OCI-LY1 (cell line): ENCODE measurements around the gene SOX2.

Experiments used
- H2AFZ ChIP-seq: fragments of 200-600 bp; sonication (generic), shearing (Covaris generic); 2 replicates; pipeline ENCODE4 v1.6.0; 2014; ENCODE audit warnings: antibody characterized with exemption, mild to moderate bottlenecking, low read length
- H3F3A ChIP-seq: fragments of 200-600 bp; sonication (generic), shearing (Covaris generic); 2 replicates; pipeline ENCODE4 v1.6.0; 2014; ENCODE audit warnings: mild to moderate bottlenecking, antibody characterized with exemption, low read length, moderate library complexity; ENCODE audit not compliant: insufficient read depth
- H3K27ac ChIP-seq: fragments of 200-600 bp; sonication (generic); 2 replicates; pipeline ENCODE4 v1.5.1; 2014; ENCODE audit warnings: low read length, mixed run types, mild to moderate bottlenecking, low read depth; ENCODE audit not compliant: poor library complexity, severe bottlenecking
- H3K27me3 ChIP-seq: fragments of 200-600 bp; sonication (generic); 2 replicates; pipeline ENCODE4 v1.6.0; 2014; ENCODE audit warnings: antibody characterized with exemption, mild to moderate bottlenecking, low read length, moderate library complexity; ENCODE audit not compliant: insufficient read depth
- H3K36me3 ChIP-seq: fragments of 200-600 bp; sonication (generic); 2 replicates; pipeline ENCODE4 v1.6.1; 2014; ENCODE audit warnings: mild to moderate bottlenecking, antibody characterized with exemption, low read length, moderate library complexity, mixed read lengths; ENCODE audit not compliant: insufficient read depth
- H3K4me1 ChIP-seq: fragments of 200-600 bp; sonication (generic); 2 replicates; pipeline ENCODE4 v1.5.1; 2014; ENCODE audit warnings: mild to moderate bottlenecking, low read length, moderate library complexity; ENCODE audit not compliant: insufficient read depth, severe bottlenecking
- H3K4me2 ChIP-seq: fragments of 200-600 bp; sonication (generic), shearing (Covaris generic); 2 replicates; pipeline ENCODE4 v1.6.1; 2014; ENCODE audit warnings: low read length
- H3K4me3 ChIP-seq: fragments of 200-600 bp; sonication (generic); 2 replicates; pipeline ENCODE4 v1.5.1; 2014; ENCODE audit warnings: low read length, low read depth, mild to moderate bottlenecking, mixed read lengths; ENCODE audit not compliant: poor library complexity, severe bottlenecking
- H3K79me2 ChIP-seq: fragments of 200-600 bp; shearing (Covaris generic); 2 replicates; pipeline ENCODE4 v1.6.1; 2016; ENCODE audit warnings: mixed run types, low read length, mixed read lengths; ENCODE audit not compliant: insufficient read depth
- H3K9ac ChIP-seq: fragments of 200-600 bp; sonication (generic), shearing (Covaris generic); 2 replicates; pipeline ENCODE4 v1.6.1; 2014; ENCODE audit warnings: mild to moderate bottlenecking, low read length, mixed read lengths
- H3K9me2 ChIP-seq: fragments of 200-600 bp; sonication (generic), shearing (Covaris generic); 2 replicates; pipeline ENCODE4 v1.6.1; 2014; ENCODE audit warnings: low read depth, mild to moderate bottlenecking, low read length, mixed read lengths
- H3K9me3 ChIP-seq: fragments of 200-600 bp; shearing (Covaris generic); 2 replicates; pipeline ENCODE4 v1.6.1; 2014; ENCODE audit warnings: low read length, mixed read lengths
- H4K20me1 ChIP-seq: fragments of 200-600 bp; sonication (generic), shearing (Covaris generic); 2 replicates; pipeline ENCODE4 v1.6.0; 2016; ENCODE audit warnings: mild to moderate bottlenecking, low read length; ENCODE audit not compliant: insufficient read depth
- EZH2 ChIP-seq: fragments of 200-600 bp; sonication (generic), shearing (Covaris generic); IDR thresholded peaks from 2 replicates; pipeline ENCODE4 v1.8.0; 2017; ENCODE audit warnings: borderline replicate concordance, mixed run types, mild to moderate bottlenecking, antibody characterized with exemption, low read length, moderate library complexity, mixed read lengths
- TF ChIP-seq, protein P1 (sequence below): fragments of 200-600 bp; sonication (generic), shearing (Covaris generic); IDR thresholded peaks from 2 replicates; pipeline ENCODE4 v1.5.1; 2017; ENCODE audit warnings: mild to moderate bottlenecking, antibody characterized with exemption, low read length, moderate library complexity, mixed read lengths

Gene SOX2

DNA sequence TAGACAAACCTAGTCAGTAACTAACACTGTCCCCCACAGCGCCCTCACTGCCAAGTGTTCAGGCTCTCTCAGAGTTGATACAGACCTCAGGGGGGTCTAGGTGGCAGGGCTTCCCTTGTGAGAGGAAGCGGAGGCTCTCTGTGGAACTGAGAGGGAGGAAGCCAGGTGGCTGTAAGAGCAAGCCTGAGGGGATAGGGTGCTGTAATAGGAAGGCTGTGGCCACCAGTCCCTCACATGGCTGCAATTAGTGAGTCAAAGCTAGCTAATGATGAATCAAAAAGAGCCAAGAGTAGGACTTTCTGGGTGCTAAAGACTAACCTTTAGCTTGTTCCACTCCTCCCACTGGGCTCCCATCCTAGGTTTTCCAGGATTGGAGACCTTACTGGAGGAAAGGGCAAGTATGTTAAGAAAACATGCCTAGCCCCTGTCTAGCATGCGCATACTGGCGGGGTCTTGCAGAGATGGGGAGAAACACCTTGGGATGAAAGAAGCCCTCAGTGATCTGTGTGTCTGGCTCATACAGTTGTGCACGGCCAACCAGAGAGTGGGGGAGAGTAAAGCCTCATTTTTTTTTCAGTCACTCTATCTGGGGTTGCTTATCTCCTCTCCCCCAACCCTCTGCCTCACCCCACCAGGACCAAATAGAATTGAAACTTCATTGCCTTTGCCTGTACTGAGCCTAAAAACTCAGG, 13.3 kb upstream of the SOX2 start:
- peak overlapping the region; percentile 87 for H3K4me2 ChIP-seq
- no peaks in the 10 kb centered on the region for H3K9me3 ChIP-seq
- peak overlapping the region; percentile 92 for H3K27ac ChIP-seq
- H3K4me3 ChIP-seq, result peak overlapping the region; percentile 63
- H4K20me1 ChIP-seq, result no peaks in the 10 kb centered on the region
- H3K4me1 ChIP-seq, result peaks cover 71% of the 10 kb centered on the region
- no peaks in the 10 kb centered on the region; the same call in 1 of the 2 replicates for H3K36me3 ChIP-seq
- no peak overlapping the region for H2AFZ ChIP-seq
- peak overlapping the region; percentile 73 for H3K9ac ChIP-seq
- no peaks in the 10 kb centered on the region for H3K9me2 ChIP-seq
- no peaks in the 10 kb centered on the region for H3K79me2 ChIP-seq
- TF ChIP-seq, protein P1, sequence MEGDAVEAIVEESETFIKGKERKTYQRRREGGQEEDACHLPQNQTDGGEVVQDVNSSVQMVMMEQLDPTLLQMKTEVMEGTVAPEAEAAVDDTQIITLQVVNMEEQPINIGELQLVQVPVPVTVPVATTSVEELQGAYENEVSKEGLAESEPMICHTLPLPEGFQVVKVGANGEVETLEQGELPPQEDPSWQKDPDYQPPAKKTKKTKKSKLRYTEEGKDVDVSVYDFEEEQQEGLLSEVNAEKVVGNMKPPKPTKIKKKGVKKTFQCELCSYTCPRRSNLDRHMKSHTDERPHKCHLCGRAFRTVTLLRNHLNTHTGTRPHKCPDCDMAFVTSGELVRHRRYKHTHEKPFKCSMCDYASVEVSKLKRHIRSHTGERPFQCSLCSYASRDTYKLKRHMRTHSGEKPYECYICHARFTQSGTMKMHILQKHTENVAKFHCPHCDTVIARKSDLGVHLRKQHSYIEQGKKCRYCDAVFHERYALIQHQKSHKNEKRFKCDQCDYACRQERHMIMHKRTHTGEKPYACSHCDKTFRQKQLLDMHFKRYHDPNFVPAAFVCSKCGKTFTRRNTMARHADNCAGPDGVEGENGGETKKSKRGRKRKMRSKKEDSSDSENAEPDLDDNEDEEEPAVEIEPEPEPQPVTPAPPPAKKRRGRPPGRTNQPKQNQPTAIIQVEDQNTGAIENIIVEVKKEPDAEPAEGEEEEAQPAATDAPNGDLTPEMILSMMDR, result peak; percentile 43; the same call in 1 of the 2 replicates
- no peak for TF ChIP-seq EZH2
- H3F3A ChIP-seq, result no peaks in the 10 kb centered on the region
- H3K27me3 ChIP-seq, result no peaks in the 10 kb centered on the region

DNA sequence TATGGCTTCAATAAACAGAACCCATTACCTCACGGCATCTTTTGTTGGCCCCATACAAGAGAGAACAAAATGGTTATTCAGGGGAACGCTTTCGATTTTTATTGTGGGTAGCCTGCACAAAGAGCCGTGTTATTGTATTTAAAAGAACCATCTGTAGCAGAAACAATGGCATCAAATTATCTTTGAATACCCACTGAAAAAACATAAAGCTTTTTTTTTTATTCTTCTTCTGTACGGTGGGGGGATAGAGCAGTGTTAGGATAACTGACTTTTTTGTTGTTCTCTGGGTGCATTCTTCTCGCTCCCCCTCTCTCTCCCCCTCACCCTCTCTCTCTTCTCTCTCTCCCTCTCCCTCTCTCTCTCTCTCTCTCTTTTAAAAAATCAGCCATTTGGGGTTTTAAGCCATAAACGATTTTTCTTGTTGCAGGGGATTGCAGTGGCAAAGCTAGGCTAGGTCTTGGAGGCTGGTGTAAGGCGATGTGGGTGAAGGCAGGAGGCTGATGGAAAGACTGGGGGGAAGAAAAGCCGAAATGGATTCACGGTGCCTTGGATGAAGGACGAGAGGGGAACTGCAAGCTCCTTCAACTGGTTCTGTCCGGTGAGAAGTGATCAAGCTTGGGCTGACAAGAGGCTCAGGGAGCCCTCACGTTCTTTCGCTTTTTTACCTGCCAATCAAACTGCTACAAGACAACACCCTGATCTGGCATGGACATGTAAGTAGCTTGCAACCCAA, 12.4 kb upstream of the SOX2 start:
- H3K4me3 ChIP-seq, result peak overlapping the region; percentile 63
- no peaks in the 10 kb centered on the region for H3K79me2 ChIP-seq
- no peaks in the 10 kb centered on the region for H3K27me3 ChIP-seq
- peaks cover 69% of the 10 kb centered on the region for H3K4me1 ChIP-seq
- H3K9me3 ChIP-seq, result no peaks in the 10 kb centered on the region
- H3K9me2 ChIP-seq, result no peaks in the 10 kb centered on the region
- H3K4me2 ChIP-seq, result peak overlapping the region; percentile 87
- peak overlapping the region; percentile 73 for H3K9ac ChIP-seq
- H3K36me3 ChIP-seq, result no peaks in the 10 kb centered on the region; the same call in 1 of the 2 replicates
- H3K27ac ChIP-seq, result peak overlapping the region; percentile 92
- no peaks in the 10 kb centered on the region for H3F3A ChIP-seq
- TF ChIP-seq EZH2, result no peak
- TF ChIP-seq, protein P1, result no peak
- no peaks in the 10 kb centered on the region for H4K20me1 ChIP-seq
- H2AFZ ChIP-seq, result 0 out of 2 replicates have a peak overlapping the region, but pooled peaks have one; percentile 4

GRCh38 chr3:181700168-181701087, 11.3 kb upstream of the SOX2 start:
- Histone ChIP-seq H3K9ac (peak overlapping the region; percentile 73), H2AFZ (peak overlapping the region; percentile 66), H3K4me2 (peak overlapping the region; percentile 87), H3K4me3 (peak overlapping the region; percentile 63), H3K9me2 (no peaks in the 10 kb centered on the region), H3F3A (no peaks in the 10 kb centered on the region), H3K36me3 (no peaks in the 10 kb centered on the region; the same call in 1 of the 2 replicates), H3K27ac (peak overlapping the region; percentile 92), H3K27me3 (no peaks in the 10 kb centered on the region), H3K79me2 (no peaks in the 10 kb centered on the region), H3K4me1 (peaks cover 80% of the 10 kb centered on the region), H4K20me1 (no peaks in the 10 kb centered on the region), H3K9me3 (no peaks in the 10 kb centered on the region)
- no peak for TF ChIP-seq EZH2
- TF ChIP-seq, protein P1, result peak; percentile 97
